ENCODE measurements around the gene EIF4G1. TPM values are rescaled to one million over a fixed set of nuclear protein-coding genes. Genes with fewer than 3 reads are reported as not detected.
"Not testable (repeated sequence)": the region's sequence is repeated elsewhere in the genome, so short reads cannot be mapped to it uniquely, and the experiment has no call there.

Gene EIF4G1
- polyA plus RNA-seq, 6 donors from 2014 or later, result 6.4 to 30.0 (median 14.1) TPM

DNA sequence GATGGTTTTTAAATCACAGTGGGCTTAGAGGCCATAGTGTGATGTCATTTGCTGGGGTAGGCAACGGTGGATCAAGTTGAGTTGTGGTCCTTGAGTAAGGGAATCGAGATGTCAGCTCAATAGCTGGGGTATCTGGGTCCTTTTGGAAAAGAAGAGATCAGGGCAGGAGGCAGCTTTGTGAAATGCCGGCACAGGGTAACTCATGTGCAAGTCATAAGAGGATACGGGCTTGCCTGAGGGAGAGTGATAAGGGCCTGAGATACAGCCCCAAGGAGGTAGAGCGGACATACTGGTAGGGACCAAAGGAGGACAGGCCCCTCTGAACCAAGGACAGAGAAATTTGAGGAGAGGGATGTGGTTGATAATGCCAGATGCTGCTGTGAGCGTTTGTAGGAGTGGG, 18.8 kb downstream of the EIF4G1 start:
- no peaks in the 10 kb centered on the region for H3K9me3 Mint-ChIP-seq
- ATAC-seq (ENCODE audit: low read depth in 2 of 2), result no peak
- H3K27ac Mint-ChIP-seq, result peak overlapping the region in 5 of 6 donors; percentile 13 to 93 (median 86)
- peak overlapping the region in 3 of 8 donors; percentile 6 to 73 (median 36) for H3K4me3 Mint-ChIP-seq
- no peak for DNase-seq
- H3K36me3 Mint-ChIP-seq, result peaks cover 0 to 38% of the 10 kb centered on the region in 2 donors
- peaks cover 0 to 12% (median 0%) of the 10 kb centered on the region in 3 donors for H3K27me3 Mint-ChIP-seq
- H3K4me1 Mint-ChIP-seq, result peaks cover 22 to 28% (median 27%) of the 10 kb centered on the region in 3 donors

DNA sequence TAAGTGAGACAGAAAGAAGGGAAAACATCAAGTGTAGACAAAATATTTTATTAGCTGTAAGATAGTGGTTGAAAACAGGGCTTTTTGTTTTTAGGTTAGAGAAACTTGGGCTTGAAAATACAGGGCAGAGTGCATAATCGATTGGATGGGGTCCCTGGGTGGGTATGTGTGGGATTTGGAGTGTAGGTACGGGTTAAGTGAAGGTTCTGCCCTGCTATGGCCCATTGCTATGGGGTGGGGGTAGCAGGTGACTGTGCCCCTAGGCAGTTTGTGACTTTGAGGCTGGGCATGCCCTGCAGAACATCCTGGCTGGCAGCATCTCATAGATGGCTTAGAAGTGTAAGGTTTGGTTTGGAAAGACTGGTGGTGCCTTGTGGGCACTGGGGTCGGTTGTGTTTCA, 19.3 kb downstream of the EIF4G1 start:
- H3K27ac Mint-ChIP-seq, result peak overlapping the region in 4 of 6 donors; percentile 25 to 93 (median 86)
- ATAC-seq (ENCODE audit: low read depth in 2 of 2) (no peak), DNase-seq (no peak)
- peaks cover 24 to 28% (median 27%) of the 10 kb centered on the region in 3 donors for H3K4me1 Mint-ChIP-seq
- H3K9me3 Mint-ChIP-seq, result no peaks in the 10 kb centered on the region
- H3K27me3 Mint-ChIP-seq, result peaks cover 0 to 13% (median 0%) of the 10 kb centered on the region in 3 donors
- peak overlapping the region in 3 of 8 donors; percentile 7 to 73 (median 23) for H3K4me3 Mint-ChIP-seq
- peaks cover 0 to 33% of the 10 kb centered on the region in 2 donors for H3K36me3 Mint-ChIP-seq

DNA sequence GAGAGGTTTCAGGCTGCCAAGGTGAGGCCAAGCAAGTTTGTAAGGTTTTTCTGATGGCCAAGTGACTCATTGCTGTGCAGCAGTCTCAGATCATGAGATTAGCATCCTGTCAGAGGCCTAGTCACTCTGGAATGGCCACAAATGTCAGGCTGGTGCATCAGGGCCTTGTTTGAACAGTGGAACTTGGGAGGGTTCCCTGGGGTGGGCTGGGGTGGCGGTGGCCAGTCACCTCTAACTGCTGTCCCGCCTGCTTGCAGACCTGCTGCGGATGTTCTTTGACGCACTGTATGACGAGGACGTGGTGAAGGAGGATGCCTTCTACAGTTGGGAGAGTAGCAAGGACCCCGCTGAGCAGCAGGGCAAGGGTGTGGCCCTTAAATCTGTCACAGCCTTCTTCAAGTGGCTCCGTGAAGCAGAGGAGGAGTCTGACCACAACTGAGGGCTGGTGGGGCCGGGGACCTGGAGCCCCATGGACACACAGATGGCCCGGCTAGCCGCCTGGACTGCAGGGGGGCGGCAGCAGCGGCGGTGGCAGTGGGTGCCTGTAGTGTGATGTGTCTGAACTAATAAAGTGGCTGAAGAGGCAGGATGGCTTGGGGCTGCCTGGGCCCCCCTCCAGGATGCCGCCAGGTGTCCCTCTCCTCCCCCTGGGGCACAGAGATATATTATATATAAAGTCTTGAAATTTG, 20.2 kb downstream of the EIF4G1 start:
- Mint-ChIP-seq H3K4me1 (peaks cover 28 to 31% (median 29%) of the 10 kb centered on the region in 3 donors), H3K27me3 (peaks cover 0 to 18% (median 0%) of the 10 kb centered on the region in 3 donors), H3K27ac (peak overlapping the region; percentile 70 to 98 (median 92)), H3K9me3 (no peaks in the 10 kb centered on the region), H3K36me3 (peaks cover 0 to 24% of the 10 kb centered on the region in 2 donors), H3K4me3 (peak overlapping the region in 7 of 8 donors; percentile 22 to 95 (median 67))
- ATAC-seq (ENCODE audit: low read depth in 2 of 2) (no peak), DNase-seq (no peak)

- no peak for DNase-seq
- peaks cover 28 to 31% (median 29%) of the 10 kb centered on the region in 3 donors for H3K4me1 Mint-ChIP-seq
Measured at GRCh38 chr3:184335291-184335660, 20.9 kb downstream of the EIF4G1 start.

DNA sequence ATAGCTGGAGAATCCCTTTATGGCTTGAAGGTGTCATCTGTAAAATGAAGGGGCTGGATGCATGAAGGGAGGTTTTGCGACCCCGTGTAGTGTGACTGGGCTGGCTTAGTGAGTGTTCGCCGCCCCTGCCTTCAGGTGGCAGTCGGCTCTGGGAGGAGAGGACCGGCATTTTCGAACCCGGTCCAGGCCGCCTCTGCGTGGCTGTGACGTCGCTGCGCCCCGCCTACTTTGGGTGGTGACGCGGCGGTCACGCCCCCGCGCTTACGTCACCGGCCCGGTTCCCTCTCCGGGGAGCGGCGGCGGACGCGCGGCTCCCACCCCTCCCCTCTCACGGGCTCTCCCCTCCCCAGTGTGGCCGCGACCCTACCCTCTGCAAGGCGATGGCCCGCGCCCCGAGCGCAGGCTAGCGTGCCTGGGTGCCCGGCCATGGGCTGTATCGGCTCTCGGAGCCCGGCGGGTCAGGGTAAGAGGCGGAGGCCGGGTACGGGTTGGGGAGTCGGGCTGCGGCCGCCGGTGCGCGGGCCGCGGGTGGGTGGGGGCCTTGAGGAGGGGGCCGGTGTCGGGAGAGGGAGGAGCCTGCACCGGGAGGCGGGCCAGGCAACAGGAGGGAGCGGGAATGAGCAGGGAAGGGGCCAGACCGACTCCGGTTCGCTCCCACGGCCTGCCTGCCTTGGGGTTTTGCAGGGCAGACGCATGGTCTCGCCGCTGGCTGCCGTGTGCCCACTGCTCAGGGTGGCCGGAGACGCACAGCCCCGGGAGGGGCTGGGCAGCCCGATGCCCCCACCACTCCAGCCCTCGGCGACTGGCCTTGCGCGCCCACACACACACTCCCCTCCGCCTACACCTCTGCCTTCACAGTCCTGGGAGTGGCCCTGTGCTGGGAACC, 21.5 kb downstream of the EIF4G1 start:
- H3K36me3 Mint-ChIP-seq, result peaks cover 0 to 18% of the 10 kb centered on the region in 2 donors
- peaks cover 0 to 18% (median 0%) of the 10 kb centered on the region in 3 donors for H3K27me3 Mint-ChIP-seq
- H3K4me1 Mint-ChIP-seq, result peaks cover 29 to 31% (median 31%) of the 10 kb centered on the region in 3 donors
- peak; percentile 84 to 85 for ATAC-seq (ENCODE audit: low read depth in 2 of 2)
- peak overlapping the region; percentile 88 to 95 (median 94) for H3K4me3 Mint-ChIP-seq
- H3K9me3 Mint-ChIP-seq, result no peaks in the 10 kb centered on the region
- peak; percentile 85 for DNase-seq
- peak overlapping the region; percentile 93 to 98 (median 98) for H3K27ac Mint-ChIP-seq

More at GRCh38 chr3:184335291-184335660, 20.9 kb downstream of the EIF4G1 start:
- H3K27ac Mint-ChIP-seq, result peak overlapping the region; percentile 92 to 98 (median 96)
- peaks cover 0 to 18% (median 0%) of the 10 kb centered on the region in 3 donors for H3K27me3 Mint-ChIP-seq
- H3K4me3 Mint-ChIP-seq, result peak overlapping the region; percentile 83 to 95 (median 94)
- no peaks in the 10 kb centered on the region for H3K9me3 Mint-ChIP-seq
- no peak for ATAC-seq (ENCODE audit: low read depth in 2 of 2)
- peaks cover 0 to 20% of the 10 kb centered on the region in 2 donors for H3K36me3 Mint-ChIP-seq

DNA sequence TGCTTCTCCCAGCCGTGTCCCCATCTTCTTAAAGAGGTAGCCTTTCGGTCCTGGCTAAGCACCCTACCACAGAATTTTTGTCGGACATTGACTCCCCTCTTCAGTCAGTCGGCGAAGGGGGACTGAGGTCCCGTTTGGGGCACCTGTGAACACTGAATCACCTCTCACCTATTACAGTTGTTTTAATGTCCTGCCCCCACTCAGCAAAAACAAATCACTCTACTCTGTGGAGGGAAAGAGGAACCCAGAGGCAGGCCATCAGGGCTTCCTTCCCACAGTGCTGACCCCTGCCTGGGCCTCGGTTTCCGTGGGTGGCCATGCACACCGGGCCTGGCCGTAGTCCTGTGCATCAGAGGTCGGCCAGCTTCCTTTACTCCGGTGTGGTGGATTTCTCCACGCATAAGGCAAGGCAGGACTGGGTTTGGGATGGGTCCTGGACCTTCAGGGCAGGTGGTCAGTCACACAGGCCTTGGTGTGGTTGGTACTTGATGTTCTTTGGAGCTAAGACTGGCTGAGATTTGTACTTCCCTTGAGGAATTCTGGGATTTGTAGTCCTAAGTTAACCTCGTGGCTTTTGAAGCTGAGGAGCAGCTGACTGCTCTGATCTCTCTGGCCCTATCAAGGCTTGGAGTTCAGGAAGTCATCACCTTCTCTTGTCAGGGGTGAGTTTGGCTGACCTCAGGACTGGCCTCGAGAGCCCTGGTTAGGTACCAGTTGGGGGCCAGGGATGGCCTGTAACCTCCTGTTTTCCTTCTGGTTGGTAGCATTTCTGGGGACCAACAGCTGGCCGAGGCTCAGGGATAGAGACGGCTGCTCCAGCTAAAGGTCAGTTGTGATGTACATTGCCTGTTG, 22.4 kb downstream of the EIF4G1 start:
- H3K9me3 Mint-ChIP-seq, result no peaks in the 10 kb centered on the region
- peak overlapping the region; percentile 76 to 98 (median 96) for H3K27ac Mint-ChIP-seq
- H3K4me1 Mint-ChIP-seq, result peaks cover 29 to 32% (median 31%) of the 10 kb centered on the region in 3 donors
- peak overlapping the region; percentile 88 to 95 (median 94) for H3K4me3 Mint-ChIP-seq
- peaks cover 0 to 12% of the 10 kb centered on the region in 2 donors for H3K36me3 Mint-ChIP-seq
- ATAC-seq (ENCODE audit: low read depth in 2 of 2) (peak; percentile 11 to 15), DNase-seq (no peak)
- H3K27me3 Mint-ChIP-seq, result peaks cover 0 to 18% (median 0%) of the 10 kb centered on the region in 3 donors

GRCh38 chr3:184337399-184337714, 23.0 kb downstream of the EIF4G1 start, which contains the start of gene FAM131A:
Gene FAM131A, plus strand, starts transcription at chr3:184337600. Its CDS starts 31 bp downstream, at chr3:184337631.
- no peak for DNase-seq
- ATAC-seq (ENCODE audit: low read depth in 2 of 2), result no peak
- peaks cover under 1 to 12% of the 10 kb centered on the region in 2 donors for H3K36me3 Mint-ChIP-seq
- H3K4me1 Mint-ChIP-seq, result peaks cover 29 to 32% (median 31%) of the 10 kb centered on the region in 3 donors
- H3K27ac Mint-ChIP-seq, result peak within 1 kb of the TSS; percentile 76 to 98 (median 96)
- H3K4me3 Mint-ChIP-seq, result peak within 1 kb of the TSS; percentile 88 to 95 (median 94)
- peaks cover 0 to 18% (median 0%) of the 10 kb centered on the region in 3 donors for H3K27me3 Mint-ChIP-seq
- no peaks in the 10 kb centered on the region for H3K9me3 Mint-ChIP-seq

DNA sequence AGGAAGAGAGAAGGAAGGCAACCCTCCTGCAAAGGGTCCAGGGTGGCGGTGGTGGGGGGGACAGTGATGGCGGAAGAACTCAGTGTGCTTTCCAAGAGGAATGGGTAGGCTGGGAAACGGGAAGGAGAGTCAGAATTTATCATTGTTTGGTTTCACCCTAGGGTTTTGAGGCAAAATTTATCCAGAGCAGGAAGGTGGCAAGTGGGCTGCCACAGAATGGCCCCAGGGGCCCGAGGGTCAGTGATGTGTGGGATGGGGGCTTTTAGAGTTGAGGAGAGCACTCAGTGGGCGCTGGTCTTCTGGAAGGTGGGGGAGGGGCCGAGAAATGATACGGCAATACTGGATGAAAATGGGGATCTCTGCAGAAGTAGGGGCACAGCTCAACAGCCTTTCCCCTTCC, 23.6 kb downstream of the EIF4G1 start:
- peak overlapping the region in 3 of 6 donors; percentile 9 to 93 (median 44) for H3K27ac Mint-ChIP-seq
- H3K4me3 Mint-ChIP-seq, result peak overlapping the region in 6 of 8 donors; percentile 16 to 95 (median 32)
- DNase-seq (no peak), ATAC-seq (ENCODE audit: low read depth in 2 of 2) (no peak)
- H3K27me3 Mint-ChIP-seq, result peaks cover 0 to 18% (median 0%) of the 10 kb centered on the region in 3 donors
- H3K9me3 Mint-ChIP-seq, result no peaks in the 10 kb centered on the region
- H3K4me1 Mint-ChIP-seq, result peaks cover 28 to 32% (median 29%) of the 10 kb centered on the region in 3 donors
- H3K36me3 Mint-ChIP-seq, result peaks cover 6 to 7% of the 10 kb centered on the region in 2 donors

DNA sequence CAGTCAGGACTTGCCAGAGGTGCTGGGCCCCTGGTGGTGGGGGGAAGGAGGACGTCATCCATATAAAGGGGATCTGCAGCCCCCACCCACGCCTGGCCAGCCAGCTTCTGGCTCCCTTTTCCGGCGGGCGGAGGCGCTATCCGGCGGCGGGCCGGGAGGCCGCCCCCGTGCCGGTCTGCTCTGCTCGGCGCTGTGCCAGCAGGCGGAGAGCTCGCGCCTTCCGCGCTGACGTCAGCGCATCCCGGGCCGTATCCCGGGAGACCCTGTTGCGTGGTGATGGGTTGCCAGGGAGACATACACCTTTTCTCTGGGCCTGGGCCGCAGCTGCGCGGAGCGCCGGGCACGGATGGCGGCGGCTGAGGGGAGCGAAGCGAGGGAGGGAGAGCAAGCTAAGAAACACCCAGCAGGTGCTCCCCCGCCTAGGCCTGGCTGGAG, 24.1 kb downstream of the EIF4G1 start:
- H3K27me3 Mint-ChIP-seq, result peaks cover 0 to 18% (median 0%) of the 10 kb centered on the region in 3 donors
- peak in 1 of 2 donors; percentile 10 for ATAC-seq (ENCODE audit: low read depth in 2 of 2)
- H3K27ac Mint-ChIP-seq, result no peak overlapping the region
- peak overlapping the region in 3 of 8 donors; percentile 20 to 48 (median 35) for H3K4me3 Mint-ChIP-seq
- H3K36me3 Mint-ChIP-seq, result peaks cover 1 to 6% of the 10 kb centered on the region in 2 donors
- no peak for DNase-seq
- H3K9me3 Mint-ChIP-seq, result no peaks in the 10 kb centered on the region
- peaks cover 22 to 32% (median 29%) of the 10 kb centered on the region in 3 donors for H3K4me1 Mint-ChIP-seq

GRCh38 chr3:184339001-184339400, 24.6 kb downstream of the EIF4G1 start:
- no peak for ATAC-seq (ENCODE audit: low read depth in 2 of 2)
- Mint-ChIP-seq H3K4me1 (peaks cover 18 to 32% (median 26%) of the 10 kb centered on the region in 3 donors), H3K9me3 (no peaks in the 10 kb centered on the region), H3K27ac (peak overlapping the region in 2 of 6 donors; percentile 6 to 57), H3K27me3 (peaks cover 0 to 18% (median 0%) of the 10 kb centered on the region in 3 donors), H3K36me3 (peaks cover 0 to 6% of the 10 kb centered on the region in 2 donors), H3K4me3 (peak overlapping the region in 2 of 8 donors; percentile 48 to 69)
- no peak for DNase-seq

- H3K27me3 Mint-ChIP-seq, result peaks cover 0 to 18% (median 0%) of the 10 kb centered on the region in 3 donors
- not testable (repeated sequence) for H3K9me3 Mint-ChIP-seq; H3K36me3 Mint-ChIP-seq; DNase-seq; H3K27ac Mint-ChIP-seq; ATAC-seq (ENCODE audit: low read depth in 2 of 2)
- H3K4me1 Mint-ChIP-seq, result peaks cover 18 to 30% (median 26%) of the 10 kb centered on the region in 3 donors
- peak overlapping the region in 1 of 8 donors; percentile 42 for H3K4me3 Mint-ChIP-seq
Measured at GRCh38 chr3:184339451-184340135, 25.2 kb downstream of the EIF4G1 start.

DNA sequence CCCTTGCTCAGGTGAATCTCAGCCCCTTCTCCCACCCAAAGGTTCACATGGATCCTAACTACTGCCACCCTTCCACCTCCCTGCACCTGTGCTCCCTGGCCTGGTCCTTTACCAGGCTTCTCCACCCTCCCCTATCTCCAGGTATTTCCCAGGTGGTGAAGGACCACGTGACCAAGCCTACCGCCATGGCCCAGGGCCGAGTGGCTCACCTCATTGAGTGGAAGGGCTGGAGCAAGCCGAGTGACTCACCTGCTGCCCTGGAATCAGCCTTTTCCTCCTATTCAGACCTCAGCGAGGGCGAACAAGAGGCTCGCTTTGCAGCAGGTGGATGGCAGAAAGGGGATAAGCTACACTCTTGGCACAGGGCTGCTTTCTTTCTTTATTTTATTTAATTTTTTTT, 27.5 kb downstream of the EIF4G1 start:
- Mint-ChIP-seq H3K9me3 (no peaks in the 10 kb centered on the region), H3K27ac (no peak overlapping the region), H3K36me3 (peaks cover 0 to 6% of the 10 kb centered on the region in 2 donors), H3K4me1 (peaks cover 15 to 18% (median 17%) of the 10 kb centered on the region in 3 donors), H3K4me3 (no peak overlapping the region), H3K27me3 (peaks cover 0 to 18% (median 0%) of the 10 kb centered on the region in 3 donors)
- no peak for DNase-seq
- no peak for ATAC-seq (ENCODE audit: low read depth in 2 of 2)
